ENCODE data around the gene RAB19. TPM values are rescaled to one million over a fixed set of nuclear protein-coding genes. Genes with fewer than 3 reads are reported as not detected.
"Not testable (repeated sequence)": the region's sequence is repeated elsewhere in the genome, so short reads cannot be mapped to it uniquely, and the experiment has no call there.

The RAB19 gene
- polyA plus RNA-seq, 1 donor from 2014 or later, result not detected

DNA sequence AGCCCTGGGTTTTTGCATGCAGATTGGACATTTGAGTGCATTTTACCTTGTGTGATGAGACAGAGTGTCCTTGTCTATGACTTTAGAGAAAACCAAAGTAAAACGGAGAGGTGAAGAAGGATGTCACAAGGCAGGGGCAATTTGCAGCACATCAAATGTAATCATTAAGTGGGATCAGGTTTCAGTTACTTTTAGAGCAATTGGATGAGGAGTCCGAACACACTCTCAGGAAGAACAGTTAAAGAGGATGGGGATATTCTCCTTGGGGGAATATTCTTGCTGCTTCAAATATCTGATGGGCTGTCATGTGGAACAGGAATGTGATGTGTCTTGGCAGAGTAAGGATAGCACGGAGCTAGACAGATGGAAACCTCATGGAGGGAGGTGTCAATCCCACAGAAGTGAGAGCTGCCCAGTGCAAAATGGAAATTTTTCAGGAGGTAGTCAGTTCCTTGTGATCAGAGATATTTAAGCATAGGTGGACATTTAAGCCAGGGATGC, 757 bp downstream of the RAB19 start:
- Histone ChIP-seq H2AFZ (ENCODE audit: low read depth, low read length) (no peak overlapping the region), H3K36me3 (ENCODE audit: insufficient read depth, low read length) (no peaks in the 10 kb centered on the region), H3K27me3 (ENCODE audit: insufficient read depth, low read depth, low read length) (peaks cover 3% of the 10 kb centered on the region), H4K20me1 (ENCODE audit: insufficient read depth) (no peaks in the 10 kb centered on the region), H3K9me3 (ENCODE audit: low read length) (no peaks in the 10 kb centered on the region), H3K9ac (ENCODE audit: low read length) (no peak overlapping the region), H3K79me2 (replicated peaks; ENCODE audit: insufficient read depth, low read length) (no peaks in the 10 kb centered on the region), H3F3A (ENCODE audit: insufficient read depth, low read length, poor library complexity, severe bottlenecking) (no peaks in the 10 kb centered on the region), H3K27ac (ENCODE audit: low read length) (no peak overlapping the region), H3K4me3 (ENCODE audit: low read length) (peak overlapping the region; percentile 41), H3K9me2 (ENCODE audit: insufficient read depth, low read length) (no peaks in the 10 kb centered on the region), H3K4me2 (ENCODE audit: low read length) (no peak overlapping the region)
- TF ChIP-seq EP300 (conservative IDR thresholded peaks at IDR 0.05; ENCODE audit: poor library complexity, severe bottlenecking) (peak; percentile 19), EZH2 (IDR thresholded peaks at IDR 0.05; ENCODE audit: borderline replicate concordance, insufficient read depth, low read length, poor library complexity, severe bottlenecking) (no peak)

DNA sequence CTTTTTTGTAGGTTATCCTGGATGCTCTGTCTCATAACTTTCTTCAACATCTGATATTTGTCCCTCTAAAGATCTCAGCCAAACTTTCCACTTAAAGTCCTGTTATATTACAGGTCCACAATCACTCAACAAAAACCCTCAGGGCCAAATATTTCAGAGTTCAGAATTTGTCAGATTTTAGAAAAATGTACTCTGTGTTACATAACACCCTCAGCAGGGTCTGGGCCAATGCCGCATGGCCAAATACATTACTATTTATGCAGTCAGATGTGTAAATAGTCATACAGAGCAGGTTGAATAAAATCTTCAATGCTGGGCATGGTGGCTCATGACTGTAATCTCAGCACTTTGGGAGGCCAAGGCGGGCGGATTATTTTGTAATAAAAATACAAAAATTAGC, 11.5 kb downstream of the RAB19 start:
- no peaks in the 10 kb centered on the region for H3K79me2 ChIP-seq (replicated peaks; ENCODE audit: insufficient read depth, low read length)
- H3K9me2 ChIP-seq (ENCODE audit: insufficient read depth, low read length), result no peaks in the 10 kb centered on the region
- H3K9me3 ChIP-seq (ENCODE audit: low read length), result no peaks in the 10 kb centered on the region
- no peak overlapping the region for H3K4me3 ChIP-seq (ENCODE audit: low read length)
- H2AFZ ChIP-seq (ENCODE audit: low read depth, low read length), result no peak overlapping the region
- H3K9ac ChIP-seq (ENCODE audit: low read length), result no peak overlapping the region
- H3F3A ChIP-seq (ENCODE audit: insufficient read depth, low read length, poor library complexity, severe bottlenecking), result no peaks in the 10 kb centered on the region
- no peak overlapping the region for H3K27ac ChIP-seq (ENCODE audit: low read length)
- H3K36me3 ChIP-seq (ENCODE audit: insufficient read depth, low read length), result no peaks in the 10 kb centered on the region
- TF ChIP-seq RAD21 (conservative IDR thresholded peaks at IDR 0.05), result no peak
- TF ChIP-seq POLR2AphosphoS5 (IDR thresholded peaks at IDR 0.05), result no peak
- TF ChIP-seq TAF1 (IDR thresholded peaks at IDR 0.05; ENCODE audit: low read depth), result no peak
- TF ChIP-seq, protein P1, sequence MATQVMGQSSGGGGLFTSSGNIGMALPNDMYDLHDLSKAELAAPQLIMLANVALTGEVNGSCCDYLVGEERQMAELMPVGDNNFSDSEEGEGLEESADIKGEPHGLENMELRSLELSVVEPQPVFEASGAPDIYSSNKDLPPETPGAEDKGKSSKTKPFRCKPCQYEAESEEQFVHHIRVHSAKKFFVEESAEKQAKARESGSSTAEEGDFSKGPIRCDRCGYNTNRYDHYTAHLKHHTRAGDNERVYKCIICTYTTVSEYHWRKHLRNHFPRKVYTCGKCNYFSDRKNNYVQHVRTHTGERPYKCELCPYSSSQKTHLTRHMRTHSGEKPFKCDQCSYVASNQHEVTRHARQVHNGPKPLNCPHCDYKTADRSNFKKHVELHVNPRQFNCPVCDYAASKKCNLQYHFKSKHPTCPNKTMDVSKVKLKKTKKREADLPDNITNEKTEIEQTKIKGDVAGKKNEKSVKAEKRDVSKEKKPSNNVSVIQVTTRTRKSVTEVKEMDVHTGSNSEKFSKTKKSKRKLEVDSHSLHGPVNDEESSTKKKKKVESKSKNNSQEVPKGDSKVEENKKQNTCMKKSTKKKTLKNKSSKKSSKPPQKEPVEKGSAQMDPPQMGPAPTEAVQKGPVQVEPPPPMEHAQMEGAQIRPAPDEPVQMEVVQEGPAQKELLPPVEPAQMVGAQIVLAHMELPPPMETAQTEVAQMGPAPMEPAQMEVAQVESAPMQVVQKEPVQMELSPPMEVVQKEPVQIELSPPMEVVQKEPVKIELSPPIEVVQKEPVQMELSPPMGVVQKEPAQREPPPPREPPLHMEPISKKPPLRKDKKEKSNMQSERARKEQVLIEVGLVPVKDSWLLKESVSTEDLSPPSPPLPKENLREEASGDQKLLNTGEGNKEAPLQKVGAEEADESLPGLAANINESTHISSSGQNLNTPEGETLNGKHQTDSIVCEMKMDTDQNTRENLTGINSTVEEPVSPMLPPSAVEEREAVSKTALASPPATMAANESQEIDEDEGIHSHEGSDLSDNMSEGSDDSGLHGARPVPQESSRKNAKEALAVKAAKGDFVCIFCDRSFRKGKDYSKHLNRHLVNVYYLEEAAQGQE (IDR thresholded peaks at IDR 0.05; ENCODE audit: borderline replicate concordance), result no peak
- no peak for TF ChIP-seq EZH2 (IDR thresholded peaks at IDR 0.05; ENCODE audit: borderline replicate concordance, insufficient read depth, low read length, poor library complexity, severe bottlenecking)
- TF ChIP-seq EP300 (conservative IDR thresholded peaks at IDR 0.05; ENCODE audit: poor library complexity, severe bottlenecking), result no peak
- no peak for TF ChIP-seq SMC3 (conservative IDR thresholded peaks at IDR 0.05; ENCODE audit: poor library complexity)
- TF ChIP-seq, protein P2, sequence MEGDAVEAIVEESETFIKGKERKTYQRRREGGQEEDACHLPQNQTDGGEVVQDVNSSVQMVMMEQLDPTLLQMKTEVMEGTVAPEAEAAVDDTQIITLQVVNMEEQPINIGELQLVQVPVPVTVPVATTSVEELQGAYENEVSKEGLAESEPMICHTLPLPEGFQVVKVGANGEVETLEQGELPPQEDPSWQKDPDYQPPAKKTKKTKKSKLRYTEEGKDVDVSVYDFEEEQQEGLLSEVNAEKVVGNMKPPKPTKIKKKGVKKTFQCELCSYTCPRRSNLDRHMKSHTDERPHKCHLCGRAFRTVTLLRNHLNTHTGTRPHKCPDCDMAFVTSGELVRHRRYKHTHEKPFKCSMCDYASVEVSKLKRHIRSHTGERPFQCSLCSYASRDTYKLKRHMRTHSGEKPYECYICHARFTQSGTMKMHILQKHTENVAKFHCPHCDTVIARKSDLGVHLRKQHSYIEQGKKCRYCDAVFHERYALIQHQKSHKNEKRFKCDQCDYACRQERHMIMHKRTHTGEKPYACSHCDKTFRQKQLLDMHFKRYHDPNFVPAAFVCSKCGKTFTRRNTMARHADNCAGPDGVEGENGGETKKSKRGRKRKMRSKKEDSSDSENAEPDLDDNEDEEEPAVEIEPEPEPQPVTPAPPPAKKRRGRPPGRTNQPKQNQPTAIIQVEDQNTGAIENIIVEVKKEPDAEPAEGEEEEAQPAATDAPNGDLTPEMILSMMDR (IDR thresholded peaks at IDR 0.05; ENCODE audit: poor library complexity, severe bottlenecking), result no peak
- no peak for TF ChIP-seq MXI1 (conservative IDR thresholded peaks at IDR 0.05; ENCODE audit: poor library complexity, severe bottlenecking)
- no peaks in the 10 kb centered on the region for H4K20me1 ChIP-seq (ENCODE audit: insufficient read depth)
- H3K27me3 ChIP-seq (ENCODE audit: insufficient read depth, low read depth, low read length), result no peaks in the 10 kb centered on the region
- no peak overlapping the region for H3K4me2 ChIP-seq (ENCODE audit: low read length)

DNA sequence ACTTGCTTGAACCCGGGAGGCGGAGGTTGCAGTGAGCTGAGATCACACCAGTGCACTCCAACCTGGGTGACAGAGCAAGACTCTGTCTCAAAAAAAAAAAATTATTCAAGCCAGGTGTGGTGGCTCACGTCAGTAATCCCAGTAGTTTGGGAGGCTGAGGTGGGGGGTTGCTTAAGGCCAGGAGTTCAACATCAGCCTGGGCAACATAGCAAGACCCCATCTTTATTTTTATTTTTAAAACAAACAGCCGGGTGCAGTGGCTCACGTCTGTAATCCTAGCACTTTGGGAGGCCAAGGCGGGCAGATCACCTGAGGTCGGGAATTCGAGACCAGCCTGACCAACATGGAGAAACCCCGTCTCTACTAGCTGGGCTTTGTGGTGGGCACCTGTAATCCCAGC, 12.0 kb downstream of the RAB19 start:
- H3K4me3 ChIP-seq (ENCODE audit: low read length); H3K27ac ChIP-seq (ENCODE audit: low read length); H3K27me3 ChIP-seq (ENCODE audit: insufficient read depth, low read depth, low read length); H3K4me2 ChIP-seq (ENCODE audit: low read length); H3K79me2 ChIP-seq (replicated peaks; ENCODE audit: insufficient read depth, low read length); H2AFZ ChIP-seq (ENCODE audit: low read depth, low read length); H3F3A ChIP-seq (ENCODE audit: insufficient read depth, low read length, poor library complexity, severe bottlenecking); H3K9me2 ChIP-seq (ENCODE audit: insufficient read depth, low read length); H3K36me3 ChIP-seq (ENCODE audit: insufficient read depth, low read length); H3K9me3 ChIP-seq (ENCODE audit: low read length); H4K20me1 ChIP-seq (ENCODE audit: insufficient read depth); H3K9ac ChIP-seq (ENCODE audit: low read length): not testable (repeated sequence)
